Gastrocnemius medialis (tissue), 4 donors: ENCODE results near the gene KLF2. TPM values are rescaled to one million over a fixed set of nuclear protein-coding genes. Genes with fewer than 3 reads are reported as not detected.

Experiments
- ATAC-seq, 2 donors: fragments of 150-250 bp; one replicate each; pipeline ENCODE4 v1.9.1; 2016
- DNase-seq, 2 donors: peaks; one replicate each; pipeline ENCODE4 v3.0.0-alpha.2; 2019
- H3K27ac ChIP-seq, 4 donors: fragments of 200-600 bp; sonication (generic); 1 replicate in 1 of 4; 2 replicates in 3 of 4; pipeline ENCODE4 v1.5.1; 2016 to 2018; ENCODE audit warnings: mild to moderate bottlenecking in 2 of 4, moderate library complexity in 1 of 4
- H3K27me3 ChIP-seq, 3 donors: fragments of 200-600 bp; sonication (generic) in 2 of 3; 1 replicate in 1 of 3; 2 replicates in 2 of 3; pipeline versions ENCODE4 v1.5.1 to v1.6.0; 2016 to 2019; ENCODE audit warnings: mild to moderate bottlenecking in 1 of 3, moderate library complexity in 1 of 3
- H3K36me3 ChIP-seq, 2 donors: fragments of 200-600 bp; sonication (generic) in 1 of 2; one replicate each; pipeline ENCODE4 v1.5.1; 2017 to 2018
- H3K4me1 ChIP-seq, 2 donors: fragments of 200-600 bp; sonication (generic) in 1 of 2; one replicate each; pipeline ENCODE4 v1.5.1; 2016 to 2017; ENCODE audit warnings: mild to moderate bottlenecking in 2 of 2
- H3K4me3 ChIP-seq, 4 donors: fragments of 200-600 bp; sonication (generic) in 3 of 4; 1 replicate in 1 of 4; 2 replicates in 3 of 4; pipeline ENCODE4 v1.5.1; 2016 to 2019; ENCODE audit warnings: mild to moderate bottlenecking in 2 of 4
- H3K9me3 ChIP-seq, 3 donors: fragments of 200-600 bp; sonication (generic) in 2 of 3; 1 replicate in 1 of 3; 2 replicates in 2 of 3; pipeline ENCODE4 v1.5.1; 2016 to 2019
- POLR2A ChIP-seq, 2 donors: fragments of 450-650 bp; IDR thresholded peaks; one replicate each; pipeline ENCODE4 v1.6.1; 2017; ENCODE audit warnings: antibody characterized with exemption in 2 of 2, mild to moderate bottlenecking in 2 of 2, moderate library complexity in 2 of 2
- in situ Hi-C, 4 donors: fragments of 200-750 bp; cut with MboI; loops; one replicate each; pipeline versions ENCODE4 v1.15.0 to v1.8.0; 2017; ENCODE audit warnings: low sequenced_read_pairs in 4 of 4
- intact Hi-C: fragments of 100-400 bp; cut with DNase I; formaldehyde crosslinking; loops from one replicate; pipeline ENCODE4 v1.15.1; 2023; ENCODE audit warnings: low total_unique reads
- total RNA-seq, 4 donors: library from RNA; depleted of rRNA; stranded (reverse); fragments of >200 nt; gene quantifications; one replicate each; pipeline versions ENCODE4 v1.1.0 to v1.2.3, GENCODE V29; 2016
- TF ChIP-seq, protein P1 (sequence below), 5 experiments: fragments of 450-650 bp in 3 of 5; fragments of 200-600 bp in 2 of 5; sonication (generic) in 2 of 5; IDR thresholded peaks in 4 of 5; conservative IDR thresholded peaks in 1 of 5; 1 replicate in 4 of 5; 2 replicates in 1 of 5; pipeline ENCODE4 v1.5.1; 2016 to 2019; ENCODE audit warnings: antibody characterized with exemption in 5 of 5, mild to moderate bottlenecking in 3 of 5, moderate library complexity in 3 of 5

KLF2 gene
- total RNA-seq, 4 donors from 2014 or later = 6.8 to 45.6 (median 32.0) TPM

- peak overlapping the region; percentile 78 to 99 (median 88) for H3K27ac ChIP-seq
- peaks cover 0 to 21% of the 10 kb centered on the region in 2 donors for H3K36me3 ChIP-seq
- no peaks in the 10 kb centered on the region for H3K9me3 ChIP-seq
- TF ChIP-seq, protein P1, sequence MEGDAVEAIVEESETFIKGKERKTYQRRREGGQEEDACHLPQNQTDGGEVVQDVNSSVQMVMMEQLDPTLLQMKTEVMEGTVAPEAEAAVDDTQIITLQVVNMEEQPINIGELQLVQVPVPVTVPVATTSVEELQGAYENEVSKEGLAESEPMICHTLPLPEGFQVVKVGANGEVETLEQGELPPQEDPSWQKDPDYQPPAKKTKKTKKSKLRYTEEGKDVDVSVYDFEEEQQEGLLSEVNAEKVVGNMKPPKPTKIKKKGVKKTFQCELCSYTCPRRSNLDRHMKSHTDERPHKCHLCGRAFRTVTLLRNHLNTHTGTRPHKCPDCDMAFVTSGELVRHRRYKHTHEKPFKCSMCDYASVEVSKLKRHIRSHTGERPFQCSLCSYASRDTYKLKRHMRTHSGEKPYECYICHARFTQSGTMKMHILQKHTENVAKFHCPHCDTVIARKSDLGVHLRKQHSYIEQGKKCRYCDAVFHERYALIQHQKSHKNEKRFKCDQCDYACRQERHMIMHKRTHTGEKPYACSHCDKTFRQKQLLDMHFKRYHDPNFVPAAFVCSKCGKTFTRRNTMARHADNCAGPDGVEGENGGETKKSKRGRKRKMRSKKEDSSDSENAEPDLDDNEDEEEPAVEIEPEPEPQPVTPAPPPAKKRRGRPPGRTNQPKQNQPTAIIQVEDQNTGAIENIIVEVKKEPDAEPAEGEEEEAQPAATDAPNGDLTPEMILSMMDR (IDR thresholded peaks at IDR 0.05 in 4 of 5, conservative IDR thresholded peaks at IDR 0.05 in 1 of 5) = no peak
- peak in 1 of 2 donors; percentile 27 for TF ChIP-seq POLR2A (IDR thresholded peaks at IDR 0.05)
- in situ Hi-C loops = loop anchor here in 1 of 4 donors (10.0 kb wide), 1 partner anchor 83 kb away; no protein-coding TSS in a partner anchor
- DNase-seq (peak; percentile 78 to 84), ATAC-seq (peak; percentile 48 to 53)
- H3K4me1 ChIP-seq = peaks cover 28 to 36% of the 10 kb centered on the region in 2 donors
- H3K4me3 ChIP-seq = peak overlapping the region; percentile 64 to 67 (median 65)
- intact Hi-C loops = loop anchor here (1.0 to 5.0 kb wide), 2 partner anchors 39 to 54 kb away; no protein-coding TSS in a partner anchor
- H3K27me3 ChIP-seq = no peaks in the 10 kb centered on the region
Measured at GRCh38 chr19:16327911-16328823, 3.5 kb downstream of the KLF2 start.

- DNase-seq = no peak
- H3K36me3 ChIP-seq = peaks cover 0 to 21% of the 10 kb centered on the region in 2 donors
- H3K27me3 ChIP-seq = no peaks in the 10 kb centered on the region
- intact Hi-C loops = loop anchor here (1.0 to 5.0 kb wide), 2 partner anchors 38 to 53 kb away; no protein-coding TSS in a partner anchor
- ATAC-seq = no peak
- TF ChIP-seq, protein P1 (IDR thresholded peaks at IDR 0.05 in 4 of 5, conservative IDR thresholded peaks at IDR 0.05 in 1 of 5) = peak in 1 of 5 experiments; percentile 17
- no peak for TF ChIP-seq POLR2A (IDR thresholded peaks at IDR 0.05)
- peak overlapping the region; percentile 78 to 99 (median 88) for H3K27ac ChIP-seq
- in situ Hi-C loops = loop anchor here in 1 of 4 donors (10.0 kb wide), 1 partner anchor 84 kb away; no protein-coding TSS in a partner anchor
- H3K4me1 ChIP-seq = peaks cover 27 to 33% of the 10 kb centered on the region in 2 donors
- no peaks in the 10 kb centered on the region for H3K9me3 ChIP-seq
- peak overlapping the region; percentile 64 to 67 (median 65) for H3K4me3 ChIP-seq
Measured at GRCh38 chr19:16328824-16329482, 4.3 kb downstream of the KLF2 start.

DNA sequence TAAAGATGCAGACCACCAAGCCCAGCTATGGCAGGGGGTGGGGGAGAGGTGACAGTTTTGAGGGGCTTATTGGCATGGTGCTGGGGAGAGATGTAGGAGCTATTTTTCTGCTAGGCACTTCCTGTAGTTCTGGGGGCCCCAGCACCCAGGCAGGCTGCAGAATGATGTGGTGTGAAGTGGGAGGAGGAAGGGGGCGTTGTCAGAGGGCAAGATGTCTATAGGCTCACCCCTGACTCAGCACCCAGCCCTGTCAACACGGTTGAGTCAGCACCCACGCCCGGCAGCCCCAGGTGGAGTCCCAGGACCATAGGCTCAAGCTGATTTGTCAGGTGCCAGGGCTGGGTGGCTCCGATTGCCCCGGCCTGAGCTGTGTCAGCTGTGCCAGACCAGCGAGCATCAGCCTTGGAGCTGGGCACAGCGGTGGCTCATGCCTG, 5.8 kb downstream of the KLF2 start:
- peak; percentile 43 to 64 for DNase-seq
- intact Hi-C loops = no loop called here
- no peaks in the 10 kb centered on the region for H3K9me3 ChIP-seq
- H3K27ac ChIP-seq = peak overlapping the region; percentile 42 to 99 (median 88)
- H3K36me3 ChIP-seq = peaks cover 0 to 21% of the 10 kb centered on the region in 2 donors
- peaks cover 23 to 29% of the 10 kb centered on the region in 2 donors for H3K4me1 ChIP-seq
- peak in 1 of 2 donors; percentile 10 for TF ChIP-seq POLR2A (IDR thresholded peaks at IDR 0.05)
- TF ChIP-seq, protein P1 (IDR thresholded peaks at IDR 0.05 in 4 of 5, conservative IDR thresholded peaks at IDR 0.05 in 1 of 5) = no peak
- no peak overlapping the region for H3K4me3 ChIP-seq
- peak; percentile 8 to 9 for ATAC-seq
- H3K27me3 ChIP-seq = no peaks in the 10 kb centered on the region
- in situ Hi-C loops = no loop called here

- no peak for ATAC-seq
- intact Hi-C loops = no loop called here
- no peak overlapping the region for H3K4me3 ChIP-seq
Measured at GRCh38 chr19:16330806-16331690, 6.4 kb downstream of the KLF2 start.

More at GRCh38 chr19:16330806-16331690, 6.4 kb downstream of the KLF2 start:
- H3K27me3 ChIP-seq = no peaks in the 10 kb centered on the region
- H3K4me1 ChIP-seq = peaks cover 20 to 29% of the 10 kb centered on the region in 2 donors
- no peaks in the 10 kb centered on the region for H3K9me3 ChIP-seq
- DNase-seq = no peak
- H3K36me3 ChIP-seq = peaks cover 0 to 17% of the 10 kb centered on the region in 2 donors
- in situ Hi-C loops = no loop called here
- TF ChIP-seq, protein P1 (IDR thresholded peaks at IDR 0.05 in 4 of 5, conservative IDR thresholded peaks at IDR 0.05 in 1 of 5) = no peak
- no peak for TF ChIP-seq POLR2A (IDR thresholded peaks at IDR 0.05)
- peak overlapping the region; percentile 42 to 99 (median 88) for H3K27ac ChIP-seq
